ENCODE results near the gene PRMT7.

The PRMT7 gene

DNA sequence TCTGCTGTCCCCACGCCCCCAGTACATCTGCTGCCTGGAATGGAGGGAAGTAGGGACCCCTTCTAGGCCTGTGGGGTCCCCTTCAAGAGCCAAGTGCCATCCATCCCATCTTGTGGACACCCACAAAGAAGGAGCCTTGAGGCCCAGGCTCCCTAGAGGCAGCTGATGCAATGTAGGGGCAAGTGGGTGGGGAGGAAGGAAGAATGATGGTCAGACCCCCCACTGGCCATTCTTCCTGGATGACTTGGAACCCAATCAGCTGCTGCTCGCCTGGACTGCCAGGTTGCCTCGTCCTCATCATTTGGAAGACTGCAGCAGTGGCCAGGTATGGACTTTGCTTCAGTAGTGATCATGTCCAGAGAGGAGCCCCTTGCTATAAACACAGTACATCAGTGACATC, 88.6 kb downstream of the PRMT7 start:
- TF ChIP-seq, protein P1, sequence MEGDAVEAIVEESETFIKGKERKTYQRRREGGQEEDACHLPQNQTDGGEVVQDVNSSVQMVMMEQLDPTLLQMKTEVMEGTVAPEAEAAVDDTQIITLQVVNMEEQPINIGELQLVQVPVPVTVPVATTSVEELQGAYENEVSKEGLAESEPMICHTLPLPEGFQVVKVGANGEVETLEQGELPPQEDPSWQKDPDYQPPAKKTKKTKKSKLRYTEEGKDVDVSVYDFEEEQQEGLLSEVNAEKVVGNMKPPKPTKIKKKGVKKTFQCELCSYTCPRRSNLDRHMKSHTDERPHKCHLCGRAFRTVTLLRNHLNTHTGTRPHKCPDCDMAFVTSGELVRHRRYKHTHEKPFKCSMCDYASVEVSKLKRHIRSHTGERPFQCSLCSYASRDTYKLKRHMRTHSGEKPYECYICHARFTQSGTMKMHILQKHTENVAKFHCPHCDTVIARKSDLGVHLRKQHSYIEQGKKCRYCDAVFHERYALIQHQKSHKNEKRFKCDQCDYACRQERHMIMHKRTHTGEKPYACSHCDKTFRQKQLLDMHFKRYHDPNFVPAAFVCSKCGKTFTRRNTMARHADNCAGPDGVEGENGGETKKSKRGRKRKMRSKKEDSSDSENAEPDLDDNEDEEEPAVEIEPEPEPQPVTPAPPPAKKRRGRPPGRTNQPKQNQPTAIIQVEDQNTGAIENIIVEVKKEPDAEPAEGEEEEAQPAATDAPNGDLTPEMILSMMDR (IDR thresholded peaks at IDR 0.05; ENCODE audit: low read depth, low read length), result no peak
- H3K4me3 ChIP-seq (ENCODE audit: low read depth, low read length), result no peak overlapping the region

DNA sequence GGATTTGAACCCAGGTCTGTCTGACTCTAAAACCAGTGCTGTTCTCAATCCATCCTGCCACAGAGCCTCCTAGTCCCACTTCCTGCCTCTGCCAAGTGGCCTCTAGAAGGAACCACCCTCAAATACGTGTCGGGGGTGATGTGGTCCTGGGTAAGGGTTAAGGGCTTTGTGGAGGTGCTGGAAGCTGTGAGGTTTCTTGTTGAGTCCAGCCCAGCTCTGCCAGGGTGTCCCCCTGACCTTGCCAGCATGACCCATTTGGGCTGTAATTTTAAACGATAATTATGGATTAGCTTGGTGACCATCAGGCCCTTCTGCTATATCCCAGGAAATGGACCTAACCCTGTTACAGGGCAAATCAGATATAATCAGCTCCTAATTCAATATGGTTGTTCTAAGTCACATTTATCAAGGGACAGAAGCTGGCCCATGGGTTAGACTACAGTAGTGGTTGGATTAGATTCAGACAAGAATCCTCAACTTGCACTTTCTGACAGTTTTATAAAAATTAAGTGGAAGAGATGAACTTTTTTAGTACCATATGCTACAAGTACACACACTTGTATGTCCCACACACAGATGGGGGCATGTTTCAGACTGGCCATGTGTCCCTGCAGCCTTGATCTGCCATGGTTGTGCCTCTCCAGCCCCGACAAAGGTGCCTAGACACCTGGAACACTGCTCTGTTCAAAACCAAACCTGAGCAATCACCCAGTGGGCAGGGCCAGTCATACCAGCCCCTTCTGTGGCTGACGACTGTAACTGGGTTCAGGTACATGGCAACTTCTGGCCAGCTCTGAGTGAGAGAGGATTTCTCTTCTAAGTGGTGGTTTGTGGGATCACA, 89.5 kb downstream of the PRMT7 start:
- H3K4me3 ChIP-seq (ENCODE audit: low read depth, low read length), result no peak overlapping the region
- TF ChIP-seq, protein P1 (IDR thresholded peaks at IDR 0.05; ENCODE audit: low read depth, low read length), result no peak

DNA sequence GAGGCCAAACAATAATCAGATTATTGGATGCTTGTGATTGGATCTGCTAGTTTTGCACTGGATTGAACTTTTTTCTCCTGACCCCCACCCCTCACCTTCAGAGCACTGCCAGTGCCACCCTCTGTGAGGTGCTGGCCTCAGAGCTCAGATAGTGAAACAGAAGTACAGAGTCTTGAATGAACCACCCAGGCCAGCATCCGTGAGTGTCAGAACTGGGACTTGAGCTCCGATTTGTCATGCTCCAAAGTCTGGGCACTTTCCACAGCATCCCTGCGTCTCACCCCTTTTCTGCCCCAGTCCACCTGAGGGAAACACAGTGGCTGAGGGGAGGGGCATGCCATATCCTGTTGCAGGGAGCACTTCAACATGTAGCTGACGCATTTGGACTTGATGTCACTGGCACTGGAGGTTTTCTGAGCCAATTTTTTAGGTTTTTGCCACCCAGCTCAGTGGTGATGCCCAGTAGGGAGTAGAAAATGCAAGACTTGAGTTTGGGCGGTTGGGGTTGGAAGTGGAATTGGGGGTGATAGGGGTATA, 90.2 kb downstream of the PRMT7 start:
- H3K4me3 ChIP-seq (ENCODE audit: low read depth, low read length), result no peak overlapping the region
- TF ChIP-seq, protein P1 (IDR thresholded peaks at IDR 0.05; ENCODE audit: low read depth, low read length), result no peak

DNA sequence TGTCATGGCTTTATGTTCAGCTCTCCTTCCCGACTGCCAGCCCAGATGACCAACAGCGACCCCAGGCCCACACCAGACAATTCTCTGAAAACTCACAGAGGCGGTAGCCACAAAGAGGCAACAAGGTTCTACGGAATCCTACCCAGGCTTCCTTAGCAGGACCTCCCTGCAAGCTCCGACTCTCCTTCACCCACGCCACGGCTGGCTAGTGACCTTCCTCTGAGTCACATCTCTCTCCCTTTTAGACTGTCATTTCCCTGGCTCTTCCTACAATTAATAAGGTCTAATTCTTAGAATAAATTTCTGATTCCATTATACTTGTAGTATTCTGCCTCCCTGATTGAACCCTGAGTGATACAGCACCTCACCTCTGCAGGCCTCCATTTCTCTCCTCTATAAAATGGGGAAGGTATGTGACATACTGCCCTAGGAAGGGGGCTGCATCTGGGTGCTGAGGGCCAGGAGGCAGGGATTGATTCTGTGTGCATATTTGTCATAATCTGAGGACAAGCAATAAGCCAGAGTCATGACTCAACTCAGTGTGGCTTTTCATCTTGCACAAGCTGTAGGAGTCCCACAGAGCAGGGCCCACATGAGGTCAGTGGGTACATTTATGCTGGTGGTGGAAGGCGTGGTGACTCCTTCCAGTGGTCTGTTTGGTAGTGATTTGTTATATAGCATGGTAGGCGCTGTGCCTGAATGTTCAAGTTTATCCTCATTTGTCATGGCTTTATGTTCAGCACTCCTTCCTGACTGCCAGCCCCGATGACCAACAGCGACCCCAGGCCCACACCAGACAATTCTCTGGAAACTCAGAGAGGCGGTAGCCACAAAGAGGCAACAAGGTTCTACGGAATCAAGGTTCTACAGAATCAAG, 91.3 kb downstream of the PRMT7 start:
- TF ChIP-seq, protein P1 (IDR thresholded peaks at IDR 0.05; ENCODE audit: low read depth, low read length), result no peak

DNA sequence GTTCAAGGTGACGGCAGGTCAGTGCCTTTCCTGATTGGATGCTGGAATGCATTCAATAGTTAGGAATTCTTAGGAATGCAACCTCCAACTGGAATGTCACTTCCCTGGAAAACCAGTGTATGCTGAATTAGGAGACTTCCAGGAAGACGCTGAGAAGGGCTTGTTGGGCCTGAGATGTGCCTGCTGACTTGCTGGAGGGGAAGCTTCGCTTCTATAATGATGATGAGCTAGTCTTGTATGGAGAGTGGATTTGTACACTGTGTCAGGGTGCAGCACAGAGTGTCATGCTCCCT, 91.9 kb downstream of the PRMT7 start:
- no peak overlapping the region for H3K4me3 ChIP-seq (ENCODE audit: low read depth, low read length)
- TF ChIP-seq, protein P1 (IDR thresholded peaks at IDR 0.05; ENCODE audit: low read depth, low read length), result no peak

More for the DNA sequence above, 91.3 kb downstream of the PRMT7 start:
- H3K4me3 ChIP-seq (ENCODE audit: low read depth, low read length), result no peak overlapping the region

DNA sequence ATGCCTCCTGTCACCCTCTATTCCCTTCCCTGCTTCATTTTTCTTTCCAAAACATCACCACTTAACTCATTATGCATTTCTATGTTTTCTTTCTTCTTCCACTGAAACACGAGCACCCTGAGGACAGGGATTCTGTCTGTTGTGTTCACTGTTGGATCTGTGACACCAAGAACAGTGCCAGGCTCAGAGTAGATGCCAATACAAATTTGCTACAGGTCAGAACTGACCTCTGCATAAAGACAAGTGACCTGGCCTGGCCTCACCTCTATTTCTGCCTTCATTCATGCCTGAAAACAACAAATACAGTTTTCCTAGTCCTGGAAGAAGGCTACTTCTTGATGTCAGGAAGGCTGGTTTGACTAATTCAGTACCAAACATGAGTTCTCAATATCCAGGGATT, 92.4 kb downstream of the PRMT7 start:
- TF ChIP-seq, protein P1 (IDR thresholded peaks at IDR 0.05; ENCODE audit: low read depth, low read length), result no peak
- no peak overlapping the region for H3K4me3 ChIP-seq (ENCODE audit: low read depth, low read length)

DNA sequence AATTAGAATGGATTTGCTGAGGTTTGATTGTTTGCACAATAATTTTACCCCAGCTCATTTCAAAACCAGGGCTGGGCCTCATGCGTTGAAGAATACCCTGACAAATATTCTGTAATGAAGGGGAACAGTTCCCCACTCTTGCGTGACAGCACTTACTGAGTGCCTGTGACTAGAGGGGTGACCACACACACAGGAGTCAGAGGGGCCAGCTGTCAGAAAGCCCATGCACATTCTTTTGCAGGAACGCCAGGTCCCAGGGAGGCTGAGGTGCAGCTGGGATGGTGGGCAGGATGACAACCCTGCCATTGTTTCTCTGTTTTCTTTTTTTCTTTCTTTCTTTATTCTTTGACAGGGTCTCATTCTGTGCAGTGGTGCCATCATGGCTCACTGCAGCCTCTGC, 92.9 kb downstream of the PRMT7 start:
- no peak overlapping the region for H3K4me3 ChIP-seq (ENCODE audit: low read depth, low read length)
- TF ChIP-seq, protein P1 (IDR thresholded peaks at IDR 0.05; ENCODE audit: low read depth, low read length), result no peak

Measured in WI38 (cell line).